ENCODE measurements around the gene IL12B.
"Not testable (repeated sequence)": the region's sequence is repeated elsewhere in the genome, so short reads cannot be mapped to it uniquely, and the experiment has no call there.

The IL12B gene

DNA sequence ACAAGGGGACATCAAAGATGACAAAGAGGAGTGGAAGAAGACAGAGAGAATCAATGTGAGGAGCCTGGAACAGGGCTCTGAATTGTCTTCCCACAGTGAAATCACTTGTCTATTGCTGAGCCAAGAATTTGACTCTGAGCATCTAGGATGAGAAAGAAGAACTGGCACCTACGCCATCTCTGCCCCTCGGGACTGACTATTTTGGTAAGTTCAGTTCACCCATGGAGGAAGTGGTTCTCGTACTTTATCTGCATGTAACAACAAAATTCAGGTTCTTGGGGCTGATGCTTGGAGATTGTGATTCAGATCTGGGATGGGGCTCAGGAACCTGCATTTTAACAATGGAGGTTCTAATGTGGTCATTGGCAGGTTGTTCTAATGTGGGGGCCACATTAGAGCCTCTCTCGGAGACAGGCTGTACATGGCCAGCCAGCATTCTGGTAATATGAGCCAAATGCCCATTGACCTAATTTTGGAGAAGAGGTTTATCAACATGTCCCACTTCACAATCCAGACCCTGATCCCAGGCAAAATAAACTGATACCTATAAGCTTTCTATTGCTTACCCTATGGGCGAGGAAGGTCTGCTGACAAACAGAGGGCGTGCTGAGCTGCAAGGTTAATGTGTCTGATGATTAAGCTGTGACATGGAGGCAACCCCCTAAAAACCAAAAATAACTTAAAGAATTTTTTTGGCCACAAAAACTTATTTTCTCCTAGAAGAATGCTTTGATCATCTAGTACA lies 2.7 kb upstream of the IL12B start:
- peak; percentile 79 for DNase-seq (ENCODE audit: low spot score)

DNA sequence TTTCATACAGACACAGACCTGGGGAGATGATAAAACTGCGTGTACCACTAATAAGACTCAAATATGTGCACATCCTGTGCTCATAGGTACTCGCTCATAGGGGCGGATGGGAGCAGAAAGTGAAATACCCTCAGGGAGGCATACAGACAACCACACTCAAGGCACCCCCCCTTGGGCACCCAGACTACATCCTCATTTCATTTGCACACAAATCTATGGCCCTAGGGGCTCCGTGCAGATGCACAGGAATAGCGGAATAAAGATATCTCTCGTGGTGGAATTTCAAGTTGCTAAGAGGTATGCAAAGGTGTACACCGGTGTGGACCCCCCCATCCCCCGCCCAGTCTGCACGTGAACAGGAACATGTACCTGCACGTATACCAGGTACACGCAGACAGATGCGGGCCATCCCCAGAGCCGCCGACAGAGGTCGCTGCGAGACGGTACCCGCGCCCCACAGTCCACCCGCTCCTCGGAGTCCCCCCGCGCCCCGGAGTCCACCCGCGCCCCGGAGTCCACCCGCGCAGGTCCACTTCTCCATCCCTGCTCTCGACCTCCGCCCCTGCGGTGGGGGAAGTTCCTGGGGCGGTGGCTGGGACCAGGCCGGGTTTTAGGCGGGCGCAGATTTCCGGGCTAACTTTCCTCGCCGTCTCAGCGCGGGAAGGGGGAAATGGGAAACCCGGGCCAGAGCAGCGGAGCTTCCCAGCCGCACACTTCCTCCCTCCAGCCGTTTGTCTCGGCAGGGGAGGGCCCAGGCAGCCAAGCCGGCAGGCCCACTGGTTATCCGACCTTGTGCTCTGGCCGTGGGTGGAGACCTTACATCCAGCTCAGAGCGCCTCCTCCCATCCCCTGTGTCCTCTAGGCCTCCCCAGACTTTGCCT lies 1.0 kb upstream of the IL12B start:
- peak; percentile 40 for DNase-seq (ENCODE audit: low spot score)

DNA sequence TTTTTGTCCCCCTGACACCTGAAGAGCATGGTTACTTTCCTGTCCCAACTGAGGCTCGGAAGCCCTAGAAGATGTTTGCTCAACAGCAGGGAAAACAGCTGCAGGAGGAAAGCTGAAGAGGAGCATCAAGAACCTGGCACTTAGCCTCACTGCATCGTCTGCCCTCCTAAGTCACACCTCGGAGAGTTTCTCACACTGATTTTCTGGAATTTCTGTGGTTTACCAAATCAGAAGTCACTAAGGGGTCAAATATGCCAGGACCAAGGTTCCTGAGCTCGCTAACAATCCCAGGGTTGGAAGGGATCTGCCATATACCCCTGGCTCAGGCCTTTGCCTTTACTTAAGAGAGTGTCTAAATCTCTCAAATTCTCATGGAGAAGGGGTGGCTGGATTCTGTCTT lies 5.3 kb downstream of the IL12B start:
- no peak for DNase-seq (ENCODE audit: low spot score)

DNA sequence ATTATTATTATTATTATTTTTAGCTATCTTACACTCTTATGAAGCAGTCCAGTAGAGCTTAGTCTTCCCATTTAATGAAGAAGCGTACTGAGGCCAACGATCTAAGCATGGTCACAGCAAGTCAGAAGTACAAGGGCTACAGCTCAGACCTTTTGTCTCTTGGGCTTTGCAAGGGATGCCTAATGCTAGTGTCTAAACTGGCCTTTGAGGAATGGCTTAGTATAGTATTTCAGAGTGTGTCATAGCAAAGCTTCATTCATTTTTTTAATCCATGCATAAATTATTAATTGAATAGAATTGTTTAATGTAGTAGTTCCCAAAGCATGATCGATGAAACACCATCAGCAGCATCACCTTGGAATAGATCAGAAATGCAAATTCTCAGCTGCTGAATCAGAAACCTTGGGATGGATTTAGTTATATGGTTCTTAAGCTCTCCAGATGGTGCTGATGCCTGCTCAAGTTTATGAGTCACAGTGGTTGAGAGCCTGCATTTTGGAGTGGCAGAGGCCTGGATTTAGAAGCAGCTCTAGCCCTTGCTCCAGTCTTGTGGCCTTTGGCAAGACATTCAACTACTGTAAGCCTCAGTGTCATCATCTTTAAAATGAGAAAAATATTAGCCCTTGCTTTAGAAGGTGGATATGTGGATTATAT lies 6.1 kb downstream of the IL12B start:
- DNase-seq (ENCODE audit: low spot score), result no peak

DNA sequence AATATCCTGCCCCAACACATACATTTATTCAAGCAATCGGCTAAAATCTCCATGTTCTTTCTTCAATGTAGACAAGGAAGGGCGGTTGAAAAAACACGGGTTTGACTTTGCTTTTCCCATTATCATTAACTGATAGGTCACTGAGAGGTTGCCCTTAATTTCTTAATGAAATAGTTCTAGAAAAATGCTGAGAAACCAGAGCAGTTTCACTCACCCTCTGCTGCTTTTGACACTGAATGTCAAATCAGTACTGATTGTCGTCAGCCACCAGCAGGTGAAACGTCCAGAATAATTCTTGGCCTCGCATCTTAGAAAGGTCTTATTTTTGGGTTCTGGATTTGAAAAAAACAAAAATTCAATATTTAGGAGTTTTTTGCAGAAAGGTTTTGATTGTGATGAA lies 8.1 kb downstream of the IL12B start:
- DNase-seq (ENCODE audit: low spot score), result no peak

DNA sequence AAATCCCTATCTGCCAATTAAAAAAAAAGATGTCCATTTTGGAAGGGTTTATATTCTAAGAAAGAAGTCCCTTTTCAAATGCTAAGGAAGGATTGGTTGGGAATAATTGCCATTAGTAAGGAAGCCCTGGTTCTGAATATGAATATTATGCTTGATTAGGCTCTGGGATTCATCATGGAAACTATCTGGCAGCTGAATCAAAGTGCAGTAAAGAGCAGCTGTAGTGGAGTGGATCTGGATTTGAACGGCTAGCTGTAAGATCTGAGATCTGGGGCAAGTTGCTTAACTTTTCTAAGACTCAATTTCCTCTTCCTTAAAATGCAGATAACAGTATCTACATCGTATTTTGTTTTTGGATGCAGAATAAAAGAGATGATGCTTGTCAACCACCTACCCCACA lies 10.5 kb downstream of the IL12B start:
- DNase-seq (ENCODE audit: low spot score), result no peak

DNA sequence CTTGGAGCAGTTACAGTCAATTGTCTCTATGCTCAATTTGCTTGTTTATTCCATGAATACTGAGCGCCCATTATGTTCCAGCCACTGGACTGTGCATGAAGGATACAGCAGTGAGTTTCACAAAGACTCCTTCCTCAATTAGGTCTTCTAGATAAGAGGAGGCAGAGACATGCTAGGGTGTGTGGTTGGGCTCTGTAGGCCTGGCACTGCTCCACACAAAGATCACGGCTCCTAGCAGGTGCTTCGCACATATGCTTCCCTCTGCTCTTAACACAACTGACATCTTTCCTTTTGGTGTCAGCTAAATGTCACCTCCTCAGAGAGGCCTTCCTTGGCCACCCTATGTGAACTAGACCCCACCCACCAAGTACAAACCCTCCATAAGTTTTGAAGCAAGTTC lies 10.9 kb downstream of the IL12B start:
- no peak for DNase-seq (ENCODE audit: low spot score)

DNA sequence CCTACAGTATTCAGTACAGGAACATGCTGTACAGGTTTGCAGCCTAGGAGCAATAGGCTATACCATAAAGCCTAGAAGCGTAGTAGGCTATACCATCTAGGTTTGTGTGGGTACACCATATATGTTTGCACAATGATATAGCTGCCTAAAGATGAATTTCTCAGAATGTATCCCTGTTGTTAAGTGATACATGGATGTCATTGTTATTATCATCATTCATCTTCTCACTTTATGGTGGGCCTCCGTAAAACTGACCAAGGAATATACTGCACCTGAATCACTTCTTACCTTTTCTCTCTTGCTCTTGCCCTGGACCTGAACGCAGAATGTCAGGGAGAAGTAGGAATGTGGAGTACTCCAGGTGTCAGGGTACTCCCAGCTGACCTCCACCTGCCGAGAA lies 11.8 kb downstream of the IL12B start:
- no peak for DNase-seq (ENCODE audit: low spot score)

DNA sequence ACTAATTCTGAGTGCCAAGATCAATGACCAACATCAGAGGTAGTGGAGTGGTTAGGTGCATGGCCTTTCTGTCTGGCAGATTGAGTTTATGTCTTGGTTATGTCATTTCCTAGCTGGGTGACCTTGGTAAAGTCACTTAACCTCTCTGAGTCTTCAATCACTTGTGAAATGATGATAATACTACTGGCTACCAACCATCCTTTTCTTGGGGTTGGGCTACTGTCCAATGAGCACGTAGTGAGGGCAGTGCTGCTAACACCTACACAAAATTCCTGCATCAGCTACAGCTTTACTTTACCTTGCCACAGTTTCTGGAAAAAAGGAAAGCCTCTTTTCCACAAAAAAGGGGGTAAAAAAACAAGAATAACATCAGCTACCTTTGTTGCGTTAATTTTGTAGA lies 12.4 kb downstream of the IL12B start:
- DNase-seq (ENCODE audit: low spot score), result no peak

DNA sequence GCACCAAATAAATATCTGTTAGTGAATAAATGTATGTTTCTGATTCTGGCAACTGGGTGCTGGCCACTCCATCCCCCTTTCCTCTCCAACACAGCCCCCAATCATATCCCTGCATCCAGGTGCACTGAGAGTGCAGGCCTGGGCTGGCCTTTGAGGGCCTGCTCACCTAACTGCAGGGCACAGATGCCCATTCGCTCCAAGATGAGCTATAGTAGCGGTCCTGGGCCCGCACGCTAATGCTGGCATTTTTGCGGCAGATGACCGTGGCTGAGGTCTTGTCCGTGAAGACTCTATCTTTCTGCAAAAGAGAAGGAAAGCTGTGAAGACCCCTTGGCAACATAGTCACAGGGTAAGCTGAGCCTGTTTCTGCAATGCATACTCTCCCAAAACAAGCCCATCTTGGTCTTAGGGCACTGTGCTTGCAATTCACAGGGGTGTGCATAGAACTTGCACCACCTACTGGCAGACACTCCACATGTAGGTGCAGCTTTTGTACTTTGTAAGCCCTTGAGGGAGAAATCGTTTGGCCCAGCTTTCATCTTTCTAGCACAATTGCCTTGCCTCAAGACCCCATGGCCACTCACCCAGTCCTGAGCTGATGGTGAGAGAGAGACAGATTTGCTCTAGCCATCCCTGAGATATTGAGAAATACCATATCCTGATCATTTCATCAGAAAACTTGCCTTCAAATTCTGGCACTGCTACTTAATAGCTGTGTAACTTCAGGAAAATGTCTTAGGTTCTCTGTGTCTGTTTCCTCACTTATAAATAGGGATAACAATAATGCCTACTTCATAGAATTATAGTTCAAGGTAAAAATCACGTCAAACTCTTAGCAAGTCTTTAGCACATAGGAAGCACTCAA lies 13.5 kb downstream of the IL12B start:
- peak; percentile 58 for DNase-seq (ENCODE audit: low spot score)

DNA sequence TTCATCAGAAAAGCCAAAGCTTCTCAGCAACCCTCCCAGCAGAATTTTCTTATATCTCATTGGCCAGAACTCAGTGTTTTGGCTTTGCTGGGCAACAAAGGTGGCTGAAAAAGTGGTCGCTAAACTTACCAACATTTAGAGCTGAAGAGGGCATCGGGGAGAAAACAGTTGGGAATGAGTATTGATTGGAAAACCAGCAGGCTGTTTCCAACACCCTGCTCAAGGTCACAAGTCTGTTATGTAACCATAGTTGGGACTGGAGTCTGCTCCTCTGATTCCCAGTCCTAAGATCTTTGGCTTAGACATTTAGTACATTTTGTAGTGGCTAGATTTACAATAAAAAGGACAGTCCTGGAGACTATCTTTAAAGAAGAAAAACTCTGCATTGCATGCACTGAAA lies 17.1 kb downstream of the IL12B start:
- no peak for DNase-seq (ENCODE audit: low spot score)

DNA sequence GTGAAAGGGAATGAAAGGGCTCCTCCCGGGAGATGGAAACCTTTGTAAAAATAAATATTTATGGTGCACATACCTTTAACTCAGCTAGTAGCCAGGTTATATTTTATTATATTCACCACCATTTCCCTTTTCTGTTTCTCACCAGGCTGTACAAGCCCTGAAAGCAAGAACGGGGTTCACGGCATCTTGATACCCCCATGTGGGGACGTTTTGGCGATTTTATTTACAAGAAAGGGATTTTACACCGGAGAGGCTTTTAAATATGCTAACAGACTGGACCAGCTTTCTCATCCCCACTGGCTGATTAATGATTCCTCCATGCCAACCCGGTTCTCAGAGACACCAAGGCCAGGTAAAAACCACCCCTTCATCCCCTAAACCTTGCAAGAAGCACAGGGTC lies 19.2 kb downstream of the IL12B start:
- DNase-seq (ENCODE audit: low spot score), result no peak

DNA sequence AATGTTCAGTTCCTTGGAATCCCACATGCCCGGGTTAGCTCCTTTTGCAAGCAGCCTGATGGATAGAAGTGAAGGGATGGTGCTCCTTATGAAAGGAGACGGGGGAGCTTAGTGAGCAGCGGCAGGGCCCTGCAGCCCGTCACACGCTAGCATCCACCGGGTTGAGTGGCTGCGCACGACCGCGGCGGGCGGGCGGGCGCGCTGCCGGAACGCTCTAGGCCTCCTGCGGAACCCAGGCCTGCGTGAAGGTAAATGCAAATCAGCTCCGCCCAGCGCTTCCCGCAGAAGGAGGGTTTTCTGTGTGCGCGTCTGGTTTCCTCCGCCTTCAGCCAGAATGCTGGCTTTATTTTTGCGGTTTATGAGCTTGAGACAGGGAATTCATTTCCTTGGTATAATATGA lies 19.8 kb downstream of the IL12B start:
- DNase-seq (ENCODE audit: low spot score), result peak; percentile 60

DNA sequence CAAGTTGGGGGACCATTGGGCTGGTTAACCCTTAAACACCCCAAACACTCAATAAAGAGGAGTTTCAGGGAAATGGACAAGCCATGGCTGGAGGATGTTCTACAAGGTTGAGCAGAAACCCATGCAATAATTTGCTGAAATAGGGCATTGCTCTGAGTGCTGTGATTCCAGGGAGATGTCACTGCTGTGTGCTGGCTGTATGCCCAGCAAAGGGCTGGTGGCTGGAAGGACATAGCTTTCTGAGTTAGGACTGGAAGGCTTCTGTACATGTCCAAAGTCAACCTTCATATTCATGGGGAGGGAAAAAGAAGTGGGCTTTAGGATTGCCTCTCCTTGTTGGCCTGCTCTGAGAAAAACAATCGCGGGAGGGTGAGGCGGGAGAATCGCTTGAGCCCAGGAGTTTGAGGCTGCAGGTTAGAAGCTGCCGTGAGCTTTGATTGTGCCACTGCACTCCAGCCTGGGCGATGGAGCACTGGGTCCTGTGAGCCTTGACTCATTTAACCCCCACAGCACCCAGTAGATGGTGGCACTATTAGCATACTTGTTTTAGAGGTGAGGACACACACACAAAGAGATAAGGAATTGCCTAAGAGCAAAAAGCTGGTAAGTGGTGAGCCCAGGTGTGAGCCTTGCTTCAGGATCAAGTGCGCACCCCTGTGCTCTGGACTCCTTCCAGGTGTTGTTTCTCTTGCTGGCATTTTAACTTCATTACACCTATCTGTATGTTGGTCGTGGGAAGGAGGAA lies 20.4 kb downstream of the IL12B start:
- peak; percentile 55 for DNase-seq (ENCODE audit: low spot score)

DNA sequence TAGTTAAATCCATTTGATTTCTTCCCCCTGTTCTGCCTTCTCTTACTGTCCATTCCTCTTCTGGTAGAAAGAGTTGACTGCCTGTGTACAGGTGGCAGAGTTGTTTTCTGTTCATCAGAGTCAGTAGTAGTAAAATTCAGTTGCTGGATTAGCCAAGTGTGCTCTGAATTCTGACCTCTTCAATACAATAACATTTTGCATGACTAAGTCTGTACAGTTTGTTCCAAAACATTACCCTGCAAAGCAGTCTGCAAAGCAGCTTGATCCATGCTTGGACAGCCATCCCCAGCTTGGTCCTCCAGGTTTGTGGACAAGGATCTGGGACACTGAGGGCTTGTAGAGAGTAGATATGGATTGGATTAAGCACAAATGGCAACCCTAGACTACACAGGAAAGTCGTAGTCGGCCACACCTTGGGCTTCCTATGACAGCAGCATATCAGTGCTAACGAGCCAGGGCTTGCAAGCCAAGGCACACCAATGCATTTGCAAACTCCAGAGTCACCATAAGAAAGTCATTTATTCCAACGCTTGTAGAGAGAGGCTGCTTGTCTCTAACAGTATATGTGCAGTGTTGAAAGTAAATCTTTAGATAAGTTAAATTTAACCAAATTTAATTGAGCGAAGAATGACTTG lies 25.2 kb downstream of the IL12B start:
- no peak for DNase-seq (ENCODE audit: low spot score)

DNA sequence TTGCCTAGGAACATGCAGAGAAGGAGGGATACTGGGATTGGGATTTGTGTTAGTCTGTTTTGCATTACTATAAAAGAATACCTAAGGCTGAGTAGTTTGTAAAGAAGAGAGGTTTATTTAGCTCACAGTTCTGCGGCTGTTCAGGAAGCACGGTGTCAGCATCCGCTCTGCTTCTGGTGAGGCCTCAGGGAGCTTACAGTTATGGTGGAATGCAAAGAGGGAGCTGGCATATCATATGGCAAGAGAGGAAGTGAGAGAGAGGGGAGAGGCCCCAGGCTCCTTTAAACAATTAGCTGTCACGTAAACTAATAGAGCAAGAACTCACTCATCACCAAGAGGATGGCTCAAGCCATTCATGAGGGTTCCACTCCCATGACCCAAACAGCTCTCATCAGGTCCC lies 27.0 kb downstream of the IL12B start:
- no peak for DNase-seq (ENCODE audit: low spot score)

DNA sequence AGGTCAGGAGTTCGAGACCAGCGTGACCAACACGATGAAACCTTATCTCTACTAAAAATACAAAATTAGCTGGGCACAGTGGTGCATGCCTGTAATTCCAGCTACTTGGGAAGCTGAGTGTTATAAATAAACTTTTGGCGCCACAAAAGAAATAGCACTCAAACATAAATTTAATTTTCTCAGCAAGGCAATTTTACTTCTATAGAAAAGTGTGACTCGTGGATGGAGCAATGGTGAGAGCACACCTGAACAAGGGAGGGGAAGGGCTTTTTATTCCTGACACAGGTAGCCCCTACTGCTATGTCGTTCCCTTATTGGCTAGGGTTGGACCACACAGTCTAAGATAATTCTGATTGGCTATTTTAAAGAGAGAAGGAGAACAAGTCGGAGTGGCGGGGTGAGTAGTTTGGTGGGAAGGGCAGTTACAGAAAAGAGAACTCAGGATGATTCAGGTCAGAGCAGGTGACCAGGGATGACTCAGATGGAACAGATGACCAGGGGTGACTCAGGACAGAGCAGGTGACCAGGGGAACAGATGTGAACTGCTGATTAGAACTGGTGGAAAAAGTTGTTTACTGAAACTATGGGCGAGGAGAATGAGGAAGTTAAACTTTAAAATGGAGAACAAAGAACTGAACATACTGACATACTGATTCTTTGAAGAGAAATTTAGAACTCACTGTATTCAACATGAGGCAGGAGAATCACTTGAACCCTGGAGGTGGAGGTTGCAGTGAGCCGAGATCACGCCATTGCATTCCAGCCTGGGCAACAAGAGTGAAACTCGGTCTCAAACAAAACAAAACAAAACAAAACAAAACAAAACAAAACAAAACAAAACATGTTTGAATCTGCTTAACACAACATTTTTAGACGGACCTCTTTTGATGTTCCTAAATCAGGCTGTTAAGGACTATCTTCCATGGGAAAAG lies 28.1 kb downstream of the IL12B start:
- not testable (repeated sequence) for DNase-seq (ENCODE audit: low spot score)

DNA sequence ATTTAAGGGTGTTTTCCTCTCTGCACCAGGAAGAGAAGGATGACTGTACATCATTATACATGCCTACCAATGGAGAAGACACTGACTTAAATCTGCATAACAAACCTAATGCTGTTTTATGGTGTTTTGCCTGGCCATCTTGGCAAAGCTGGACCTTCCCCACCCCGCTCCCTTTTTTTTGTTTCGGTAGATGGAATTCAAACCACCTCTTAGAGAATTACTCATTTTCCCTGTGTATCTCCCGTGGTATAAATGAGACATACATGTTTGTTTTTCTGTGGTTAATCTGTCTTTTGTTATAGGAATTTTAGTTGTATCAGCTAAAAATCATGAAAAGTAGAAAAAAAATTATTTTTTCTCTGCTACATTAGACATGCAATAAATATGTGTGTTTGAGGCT lies 28.8 kb downstream of the IL12B start:
- no peak for DNase-seq (ENCODE audit: low spot score)

DNA sequence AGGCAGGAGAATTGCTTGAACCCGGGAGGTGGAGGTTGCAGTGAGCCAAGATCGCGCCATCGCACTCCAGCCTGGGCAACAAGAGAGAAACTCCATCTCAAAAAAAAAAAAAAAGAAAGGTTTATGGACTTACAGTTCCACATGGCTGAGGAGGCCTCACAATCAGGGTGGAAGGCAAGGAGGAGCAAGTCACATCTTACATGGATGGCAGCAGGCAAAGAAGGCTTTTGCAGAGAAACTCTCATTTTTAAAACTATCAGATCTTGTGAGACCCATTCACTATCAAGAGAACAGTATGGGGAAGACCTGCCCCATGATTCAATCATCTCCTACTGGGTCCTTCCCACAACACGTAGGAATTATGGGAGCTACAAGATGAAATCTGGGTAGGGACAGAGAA lies 33.0 kb downstream of the IL12B start:
- not testable (repeated sequence) for DNase-seq (ENCODE audit: low spot score)

DNA sequence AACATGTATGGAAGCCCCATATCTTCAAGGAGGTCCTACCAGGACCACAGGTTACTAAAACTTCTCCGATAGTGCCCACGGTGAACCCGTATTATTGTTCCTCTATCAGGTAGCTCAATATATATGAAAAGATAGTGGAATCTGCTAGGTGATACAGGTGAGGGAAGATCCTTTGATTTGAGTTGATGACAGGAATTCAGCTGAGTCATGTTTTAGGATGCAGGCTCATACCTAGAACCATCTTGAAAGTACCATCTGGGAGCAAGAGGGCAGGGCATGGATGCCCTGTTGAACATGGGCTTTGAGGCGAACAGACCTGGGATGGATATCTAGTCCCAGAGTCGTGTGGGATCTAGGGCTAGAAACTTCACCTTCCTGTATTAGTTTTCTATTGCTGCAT lies 35.4 kb downstream of the IL12B start:
- no peak for DNase-seq (ENCODE audit: low spot score)
